ENCODE results near the gene PPARGC1A. TPM values are rescaled to one million over a fixed set of nuclear protein-coding genes. Genes with fewer than 3 reads are reported as not detected.
A peak's percentile ranks its signal among the peaks of the same experiment; 100 is the strongest.

The PPARGC1A gene
- total and polyA plus RNA-seq, 2 of the 13 experiments (the other 11 are each of a cell fraction or from before 2014, with no cell fraction given): 20.7 to 37.3 TPM

DNA sequence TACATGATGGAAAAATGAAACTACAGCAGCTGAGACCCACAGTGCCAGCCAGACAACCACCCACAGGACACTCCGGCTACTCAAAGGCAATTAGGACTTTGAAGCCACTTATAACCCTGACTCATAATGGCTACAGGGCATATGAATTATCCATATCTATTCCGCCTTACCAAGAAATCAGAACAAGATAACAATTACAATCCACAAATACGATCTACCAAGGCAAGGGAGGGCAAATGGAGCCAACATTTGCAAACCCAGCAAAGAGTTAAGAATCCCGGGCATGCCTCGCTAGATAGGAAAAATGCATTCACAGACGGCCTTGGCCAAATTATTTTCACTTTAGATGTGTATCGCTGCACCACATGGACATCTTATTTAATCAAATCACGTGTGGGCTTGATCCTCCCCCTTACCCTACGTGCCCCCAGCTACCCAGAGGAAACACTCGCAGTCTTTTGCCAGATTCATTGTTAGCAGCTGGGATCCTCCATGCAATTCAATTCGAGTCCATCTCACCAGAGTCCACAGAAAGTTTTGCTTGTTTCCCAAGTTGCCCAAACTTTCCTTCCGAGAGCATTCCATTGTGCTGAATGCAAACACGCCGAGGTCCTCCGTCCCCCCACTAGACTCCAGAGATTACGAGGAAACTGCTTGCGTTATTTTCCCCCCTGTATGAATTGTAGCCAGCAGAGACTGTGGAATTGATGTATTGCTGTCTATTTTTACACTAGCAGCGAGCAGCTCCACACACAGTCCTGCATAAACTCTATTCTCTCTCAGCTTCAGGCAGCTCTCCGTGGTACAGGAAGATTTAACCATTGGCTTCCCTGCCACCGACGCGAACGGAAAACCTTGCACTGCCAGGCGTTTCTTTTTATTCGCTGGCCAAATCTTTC lies 1.2 kb downstream of the PPARGC1A start:
- Histone ChIP-seq H3K4me3 (replicated peaks in 1 of 3; ENCODE audit: insufficient read depth in 1 of 3, low read depth in 2 of 3, low read length in 3 of 3) (peak overlapping the region; percentile 79 to 82 (median 80)), H4K20me1 (ENCODE audit: insufficient read depth, low read length) (peaks cover 5% of the 10 kb centered on the region), H3K4me2 (ENCODE audit: low read depth, low read length) (peak overlapping the region; percentile 93), H3K4me1 (ENCODE audit: insufficient read depth, low read length) (peaks cover 47% of the 10 kb centered on the region), H3K27me3 (ENCODE audit: control insufficient read depth in 1 of 2, insufficient read depth in 2 of 2, low read length in 2 of 2) (peaks cover 2 to 4% of the 10 kb centered on the region in 2 experiments; a peak in 1 of 5 replicates), H3K79me2 (ENCODE audit: insufficient read depth, low read length) (peaks cover 60% of the 10 kb centered on the region), H2AFZ (ENCODE audit: low read length) (no peak overlapping the region), H3K36me3 (replicated peaks in 1 of 2; ENCODE audit: control insufficient read depth in 1 of 2, insufficient read depth in 2 of 2, low read length in 2 of 2) (peaks cover 1 to 6% of the 10 kb centered on the region in 2 experiments; a peak in 1 of 5 replicates), H3K27ac (ENCODE audit: extremely low read length, insufficient read depth, low read length) (peak overlapping the region; percentile 66), H3K9ac (ENCODE audit: insufficient read depth, low read depth, low read length) (peak overlapping the region; percentile 75), H3K9me3 (ENCODE audit: low read length) (no peaks in the 10 kb centered on the region)
- no TSS peak for BruUV-seq (replicated peaks)
- FAIRE-seq (no peak), ATAC-seq (peak; percentile 59), DNase-seq (ENCODE audit: low spot score) (peak; percentile 18)
- 1% methylated on average over 24 of the region's 25 CpGs for WGBS (ENCODE audit: low lambda C conversion rate)
- POLR2A ChIA-PET: interaction anchor here (1.0 to 2.7 kb wide), 8 partner anchors 11 to 696 kb away, joined by 3 to 22 read pairs (median 6); partner anchors contain the start of gene DHX15
- CTCF ChIA-PET (ENCODE audit: low intra/inter-chr PET ratio, low total read pairs): no interaction called here
- in situ Hi-C loops (cut with HindIII; ENCODE audit: extremely low pct_ligation_motif_present, low pct_unique_long_range_greater_than_20kb) (loop anchor here (25.0 kb wide), 1 partner anchor 699 kb away; the partner anchor contains the start of gene DHX15), intact Hi-C loops (cut with micrococcal nuclease; ENCODE audit: unreplicated experiment) (loop anchor here (1.0 to 10.0 kb wide), 3 partner anchors 24 to 104 kb away; no protein-coding TSS in a partner anchor)
- TF ChIP-seq, protein P1, sequence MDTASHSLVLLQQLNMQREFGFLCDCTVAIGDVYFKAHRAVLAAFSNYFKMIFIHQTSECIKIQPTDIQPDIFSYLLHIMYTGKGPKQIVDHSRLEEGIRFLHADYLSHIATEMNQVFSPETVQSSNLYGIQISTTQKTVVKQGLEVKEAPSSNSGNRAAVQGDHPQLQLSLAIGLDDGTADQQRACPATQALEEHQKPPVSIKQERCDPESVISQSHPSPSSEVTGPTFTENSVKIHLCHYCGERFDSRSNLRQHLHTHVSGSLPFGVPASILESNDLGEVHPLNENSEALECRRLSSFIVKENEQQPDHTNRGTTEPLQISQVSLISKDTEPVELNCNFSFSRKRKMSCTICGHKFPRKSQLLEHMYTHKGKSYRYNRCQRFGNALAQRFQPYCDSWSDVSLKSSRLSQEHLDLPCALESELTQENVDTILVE (CRISPR knock-in tag; IDR thresholded peaks at IDR 0.05): no peak
- TF ChIP-seq, protein P2, sequence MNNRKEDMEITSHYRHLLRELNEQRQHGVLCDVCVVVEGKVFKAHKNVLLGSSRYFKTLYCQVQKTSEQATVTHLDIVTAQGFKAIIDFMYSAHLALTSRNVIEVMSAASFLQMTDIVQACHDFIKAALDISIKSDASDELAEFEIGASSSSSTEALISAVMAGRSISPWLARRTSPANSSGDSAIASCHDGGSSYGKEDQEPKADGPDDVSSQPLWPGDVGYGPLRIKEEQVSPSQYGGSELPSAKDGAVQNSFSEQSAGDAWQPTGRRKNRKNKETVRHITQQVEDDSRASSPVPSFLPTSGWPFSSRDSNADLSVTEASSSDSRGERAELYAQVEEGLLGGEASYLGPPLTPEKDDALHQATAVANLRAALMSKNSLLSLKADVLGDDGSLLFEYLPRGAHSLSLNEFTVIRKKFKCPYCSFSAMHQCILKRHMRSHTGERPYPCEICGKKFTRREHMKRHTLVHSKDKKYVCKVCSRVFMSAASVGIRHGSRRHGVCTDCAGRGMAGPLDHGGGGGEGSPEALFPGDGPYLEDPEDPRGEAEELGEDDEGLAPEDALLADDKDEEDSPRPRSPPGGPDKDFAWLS (CRISPR knock-in tag; IDR thresholded peaks at IDR 0.05; ENCODE audit: borderline replicate concordance): no peak
- TF ChIP-seq, protein P3, sequence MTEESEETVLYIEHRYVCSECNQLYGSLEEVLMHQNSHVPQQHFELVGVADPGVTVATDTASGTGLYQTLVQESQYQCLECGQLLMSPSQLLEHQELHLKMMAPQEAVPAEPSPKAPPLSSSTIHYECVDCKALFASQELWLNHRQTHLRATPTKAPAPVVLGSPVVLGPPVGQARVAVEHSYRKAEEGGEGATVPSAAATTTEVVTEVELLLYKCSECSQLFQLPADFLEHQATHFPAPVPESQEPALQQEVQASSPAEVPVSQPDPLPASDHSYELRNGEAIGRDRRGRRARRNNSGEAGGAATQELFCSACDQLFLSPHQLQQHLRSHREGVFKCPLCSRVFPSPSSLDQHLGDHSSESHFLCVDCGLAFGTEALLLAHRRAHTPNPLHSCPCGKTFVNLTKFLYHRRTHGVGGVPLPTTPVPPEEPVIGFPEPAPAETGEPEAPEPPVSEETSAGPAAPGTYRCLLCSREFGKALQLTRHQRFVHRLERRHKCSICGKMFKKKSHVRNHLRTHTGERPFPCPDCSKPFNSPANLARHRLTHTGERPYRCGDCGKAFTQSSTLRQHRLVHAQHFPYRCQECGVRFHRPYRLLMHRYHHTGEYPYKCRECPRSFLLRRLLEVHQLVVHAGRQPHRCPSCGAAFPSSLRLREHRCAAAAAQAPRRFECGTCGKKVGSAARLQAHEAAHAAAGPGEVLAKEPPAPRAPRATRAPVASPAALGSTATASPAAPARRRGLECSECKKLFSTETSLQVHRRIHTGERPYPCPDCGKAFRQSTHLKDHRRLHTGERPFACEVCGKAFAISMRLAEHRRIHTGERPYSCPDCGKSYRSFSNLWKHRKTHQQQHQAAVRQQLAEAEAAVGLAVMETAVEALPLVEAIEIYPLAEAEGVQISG (CRISPR knock-in tag; IDR thresholded peaks at IDR 0.05): no peak
- no peak for TF ChIP-seq ZNF274 (CRISPR knock-in tag; IDR thresholded peaks at IDR 0.05)
- TF ChIP-seq, protein P4, sequence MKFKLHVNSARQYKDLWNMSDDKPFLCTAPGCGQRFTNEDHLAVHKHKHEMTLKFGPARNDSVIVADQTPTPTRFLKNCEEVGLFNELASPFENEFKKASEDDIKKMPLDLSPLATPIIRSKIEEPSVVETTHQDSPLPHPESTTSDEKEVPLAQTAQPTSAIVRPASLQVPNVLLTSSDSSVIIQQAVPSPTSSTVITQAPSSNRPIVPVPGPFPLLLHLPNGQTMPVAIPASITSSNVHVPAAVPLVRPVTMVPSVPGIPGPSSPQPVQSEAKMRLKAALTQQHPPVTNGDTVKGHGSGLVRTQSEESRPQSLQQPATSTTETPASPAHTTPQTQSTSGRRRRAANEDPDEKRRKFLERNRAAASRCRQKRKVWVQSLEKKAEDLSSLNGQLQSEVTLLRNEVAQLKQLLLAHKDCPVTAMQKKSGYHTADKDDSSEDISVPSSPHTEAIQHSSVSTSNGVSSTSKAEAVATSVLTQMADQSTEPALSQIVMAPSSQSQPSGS (CRISPR knock-in tag; IDR thresholded peaks at IDR 0.05): no peak
- no peak for TF ChIP-seq ZNF468 (CRISPR knock-in tag; IDR thresholded peaks at IDR 0.05)
- TF ChIP-seq CREB1 (IDR thresholded peaks at IDR 0.05): no peak
- TF ChIP-seq CREB1 (CRISPR knock-in tag; IDR thresholded peaks at IDR 0.05): no peak
- TF ChIP-seq ZNF510 (CRISPR knock-in tag; IDR thresholded peaks at IDR 0.05; ENCODE audit: low read depth): no peak
- no peak for TF ChIP-seq RNF2 (conservative IDR thresholded peaks at IDR 0.05; ENCODE audit: low read depth)
- no peak; the same call in 1 of the 2 replicates for TF ChIP-seq TAF1 (CRISPR knock-in tag; IDR thresholded peaks at IDR 0.05)
- peak; percentile 56; the same call in 1 of the 2 replicates for TF ChIP-seq KMT2B (CRISPR knock-in tag; IDR thresholded peaks at IDR 0.05)
- TF ChIP-seq, protein P5, sequence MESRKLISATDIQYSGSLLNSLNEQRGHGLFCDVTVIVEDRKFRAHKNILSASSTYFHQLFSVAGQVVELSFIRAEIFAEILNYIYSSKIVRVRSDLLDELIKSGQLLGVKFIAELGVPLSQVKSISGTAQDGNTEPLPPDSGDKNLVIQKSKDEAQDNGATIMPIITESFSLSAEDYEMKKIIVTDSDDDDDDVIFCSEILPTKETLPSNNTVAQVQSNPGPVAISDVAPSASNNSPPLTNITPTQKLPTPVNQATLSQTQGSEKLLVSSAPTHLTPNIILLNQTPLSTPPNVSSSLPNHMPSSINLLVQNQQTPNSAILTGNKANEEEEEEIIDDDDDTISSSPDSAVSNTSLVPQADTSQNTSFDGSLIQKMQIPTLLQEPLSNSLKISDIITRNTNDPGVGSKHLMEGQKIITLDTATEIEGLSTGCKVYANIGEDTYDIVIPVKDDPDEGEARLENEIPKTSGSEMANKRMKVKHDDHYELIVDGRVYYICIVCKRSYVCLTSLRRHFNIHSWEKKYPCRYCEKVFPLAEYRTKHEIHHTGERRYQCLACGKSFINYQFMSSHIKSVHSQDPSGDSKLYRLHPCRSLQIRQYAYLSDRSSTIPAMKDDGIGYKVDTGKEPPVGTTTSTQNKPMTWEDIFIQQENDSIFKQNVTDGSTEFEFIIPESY (CRISPR knock-in tag; IDR thresholded peaks at IDR 0.05): no peak
- TF ChIP-seq ZNF652 (CRISPR knock-in tag; IDR thresholded peaks at IDR 0.05; ENCODE audit: borderline replicate concordance, low read depth): peak; percentile 90

Measured in HepG2 (cell line).